H1 (cell line): ENCODE results near the gene SKAP2.

ENCODE experiments used
- BCL11A ChIP-seq, 2 experiments: IDR thresholded peaks; one replicate each; pipeline ENCODE4 v1.6.1; 2011; ENCODE audit warnings: low read depth in 2 of 2, low read length in 2 of 2, mild to moderate bottlenecking in 2 of 2
- RAD21 ChIP-seq, 2 experiments: IDR thresholded peaks in 1 of 2; conservative IDR thresholded peaks in 1 of 2; 2 replicates each; pipeline ENCODE4 v1.6.1; 2011; ENCODE audit warnings: low read depth in 2 of 2, low read length in 2 of 2, improper control_type of control experiment in 1 of 2, inconsistent platforms in 1 of 2, mild to moderate bottlenecking in 1 of 2, moderate library complexity in 1 of 2

DNA sequence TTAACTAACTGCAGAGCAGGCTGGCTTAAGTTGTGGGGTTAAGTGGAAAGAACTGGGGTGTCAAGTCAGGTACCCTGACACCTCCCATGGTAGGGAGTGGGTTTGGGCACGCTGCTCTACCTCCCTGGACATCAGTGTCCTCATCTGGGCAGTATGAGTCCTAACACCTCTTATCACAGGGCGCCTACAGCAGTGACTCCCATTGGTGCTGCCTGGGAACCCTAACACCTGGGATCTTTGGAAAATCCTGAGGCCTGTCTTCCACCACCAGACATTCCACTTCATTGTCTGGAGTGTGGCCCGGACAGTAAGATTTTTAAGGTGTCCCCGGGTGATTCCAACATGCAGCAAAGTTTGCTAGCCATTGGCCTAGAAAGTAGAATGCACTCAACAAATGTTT lies 239.1 kb downstream of the SKAP2 start:
- no peak for TF ChIP-seq BCL11A (IDR thresholded peaks at IDR 0.05; ENCODE audit: low read depth in 2 of 2, low read length in 2 of 2)
- TF ChIP-seq RAD21 (IDR thresholded peaks at IDR 0.05 in 1 of 2, conservative IDR thresholded peaks at IDR 0.05 in 1 of 2; ENCODE audit: low read depth in 2 of 2, low read length in 2 of 2), result no peak
